Measurements from ENCODE around the gene SMC5.
"Not testable (repeated sequence)": the region's sequence is repeated elsewhere in the genome, so short reads cannot be mapped to it uniquely, and the experiment has no call there.

The SMC5 gene

DNA sequence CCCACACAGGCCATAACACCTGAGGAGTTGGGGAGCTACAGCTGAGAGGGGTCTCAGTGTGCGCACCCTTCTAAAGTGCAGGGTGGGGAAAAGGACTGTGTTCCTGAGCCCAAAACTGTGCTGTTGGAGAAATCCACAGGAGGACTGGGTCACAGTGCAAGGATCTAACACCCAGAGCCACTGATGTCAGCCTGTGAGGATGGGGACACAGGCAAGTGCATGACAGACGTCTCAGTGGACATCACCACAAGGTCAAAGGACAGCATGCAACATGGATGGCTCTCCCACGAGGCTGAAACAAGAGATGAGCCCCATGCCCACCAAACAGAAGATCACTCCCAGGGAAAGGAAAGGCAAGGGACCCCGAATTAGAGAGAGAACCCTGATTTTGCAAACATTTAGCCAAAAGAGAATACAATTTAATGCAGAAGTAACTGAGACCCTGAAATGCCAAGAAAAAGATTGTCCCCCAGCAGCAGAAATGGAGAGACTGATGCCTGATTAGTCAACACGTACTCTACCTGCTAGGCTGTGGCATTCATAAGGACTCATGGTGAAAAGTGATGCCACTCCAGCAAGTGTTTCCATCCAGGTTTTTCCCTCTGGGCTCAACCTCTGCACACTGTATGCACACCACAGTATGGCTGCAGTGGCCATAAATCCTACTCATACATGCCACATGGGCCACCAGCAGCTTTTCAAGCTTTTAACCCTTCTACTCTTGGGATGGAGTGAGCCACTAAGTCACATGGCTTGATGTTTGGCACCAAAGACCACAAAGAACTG is 141.5 kb downstream of the SMC5 start:
- no peak overlapping the region for H3K27ac ChIP-seq
- no peak for DNase-seq (ENCODE audit: low read depth, low spot score)

DNA sequence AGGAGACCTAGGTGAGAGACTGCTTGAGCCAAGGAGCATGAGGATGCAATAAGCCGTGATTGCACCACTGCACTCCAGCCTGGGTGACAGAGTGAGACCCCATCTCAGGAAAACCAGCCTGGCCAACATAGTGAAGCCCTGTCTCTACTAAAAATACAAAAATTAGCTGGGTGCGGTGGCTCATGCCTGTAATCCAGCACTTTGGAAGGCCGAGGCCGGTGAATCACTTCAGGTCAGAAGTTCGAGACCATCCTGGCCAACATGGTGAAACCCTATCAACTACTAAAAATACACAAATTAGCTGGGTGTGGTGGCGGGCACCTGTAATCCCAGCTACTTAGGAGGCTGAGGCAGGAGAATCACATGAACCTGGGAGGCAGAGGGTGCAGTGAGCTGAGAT is 142.5 kb downstream of the SMC5 start:
- not testable (repeated sequence) for DNase-seq (ENCODE audit: low read depth, low spot score); H3K27ac ChIP-seq

DNA sequence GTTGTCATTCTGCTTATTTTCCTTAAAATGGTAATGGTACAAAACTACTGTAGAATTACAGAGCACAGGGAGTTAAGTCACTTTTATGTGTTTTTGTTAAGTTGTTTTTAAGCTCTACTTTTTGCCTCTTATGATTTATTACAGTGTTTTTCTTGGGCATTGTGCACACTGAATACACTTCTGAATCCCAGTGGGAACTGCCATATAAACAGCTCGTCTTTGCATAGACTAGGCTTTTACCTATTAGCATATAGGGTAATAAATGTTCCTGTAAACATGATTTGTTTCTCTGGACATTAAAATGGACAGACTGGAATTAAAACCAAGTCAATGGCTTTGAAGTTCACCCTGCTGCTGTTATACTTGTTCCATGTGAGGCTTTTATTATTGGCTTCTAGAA is 143.4 kb downstream of the SMC5 start:
- no peak overlapping the region for H3K27ac ChIP-seq
- no peak for DNase-seq (ENCODE audit: low read depth, low spot score)

DNA sequence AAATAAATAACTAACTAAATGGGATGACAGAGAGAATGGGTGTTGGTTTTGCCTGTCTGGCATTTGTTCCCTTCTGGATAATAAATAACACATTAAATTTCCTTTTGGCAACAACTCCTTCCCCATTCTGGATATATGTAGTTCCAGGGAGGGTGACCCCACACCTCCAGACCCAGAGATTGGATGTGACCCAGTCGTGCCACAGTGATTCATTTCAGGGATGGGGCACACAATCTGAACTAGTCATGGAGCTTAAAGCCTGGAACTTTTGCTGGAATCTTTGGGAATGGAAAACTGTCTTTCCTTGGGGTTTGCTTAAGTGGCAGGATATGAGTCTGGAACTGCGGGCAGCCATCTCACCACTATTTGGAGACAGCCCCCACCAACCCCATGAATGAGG is 144.4 kb downstream of the SMC5 start:
- no peak for DNase-seq (ENCODE audit: low read depth, low spot score)

DNA sequence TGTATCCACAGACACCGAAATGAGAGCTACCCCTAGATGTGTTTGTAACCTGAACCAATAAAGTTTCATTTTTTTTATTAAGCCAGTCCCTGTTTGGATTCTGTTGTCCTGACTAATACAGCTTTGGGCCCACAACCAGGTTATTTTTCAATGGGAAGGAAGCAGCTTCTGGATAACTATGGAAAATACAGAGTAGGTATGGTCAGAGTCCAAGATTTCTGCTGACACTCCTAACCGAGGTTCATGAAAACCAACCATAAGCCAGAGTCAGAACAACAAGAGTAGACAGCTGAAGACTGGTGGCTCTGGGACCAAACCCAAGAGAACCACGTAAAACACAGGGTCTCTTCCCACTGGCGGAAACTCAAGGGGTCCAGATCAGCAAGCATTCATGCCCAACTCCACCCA is 144.8 kb downstream of the SMC5 start:
- H3K27ac ChIP-seq, result no peak overlapping the region

More for the DNA sequence above, 144.4 kb downstream of the SMC5 start:
- H3K27ac ChIP-seq, result no peak overlapping the region

GRCh38 chr9:70404261-70404660 is 145.5 kb downstream of the SMC5 start:
- no peak overlapping the region for H3K27ac ChIP-seq
- DNase-seq (ENCODE audit: low read depth, low spot score), result no peak

More for the DNA sequence above, 144.8 kb downstream of the SMC5 start:
- DNase-seq (ENCODE audit: low read depth, low spot score), result no peak
